GM23338 (cell line): ENCODE measurements around the gene LRIG1. TPM values are rescaled to one million over a fixed set of nuclear protein-coding genes. Genes with fewer than 3 reads are reported as not detected.

Experiments
- ATAC-seq: fragments of 200-7000 bp; cut with Tn5 transposase; 3 replicates; pipeline ENCODE4 v1.9.1; 2020
- DNase-seq: peaks from one replicate; pipeline ENCODE4 v3.0.0-alpha.2; 2015; ENCODE audit warnings: low spot score
- H2AFZ ChIP-seq: fragments of 200-600 bp; sonication (generic); 2 replicates; pipeline ENCODE4 v1.8.0; 2016; ENCODE audit warnings: antibody characterized with exemption, mild to moderate bottlenecking, moderate library complexity
- H3F3A ChIP-seq: fragments of 200-600 bp; sonication (generic); replicated peaks from 2 replicates; pipeline ENCODE4 v1.8.0; 2017; ENCODE audit warnings: antibody characterized with exemption, mixed run types, low read depth
- H3K27ac ChIP-seq: fragments of 200-600 bp; sonication (generic); 2 replicates; pipeline ENCODE4 v1.6.1; 2016; ENCODE audit warnings: low read depth
- H3K27me3 ChIP-seq: fragments of 200-600 bp; sonication (generic); 2 replicates; pipeline ENCODE4 v1.8.0; 2016; ENCODE audit warnings: mild to moderate bottlenecking, mixed run types, moderate library complexity; ENCODE audit not compliant: insufficient read depth
- H3K36me3 ChIP-seq: fragments of 200-600 bp; sonication (generic); 2 replicates; pipeline ENCODE4 v1.8.0; 2016; ENCODE audit warnings: mild to moderate bottlenecking; ENCODE audit not compliant: insufficient read depth
- H3K4me1 ChIP-seq: fragments of 200-600 bp; sonication (generic); 2 replicates; pipeline ENCODE4 v1.8.0; 2016; ENCODE audit warnings: mild to moderate bottlenecking, moderate library complexity; ENCODE audit not compliant: insufficient read depth
- H3K4me2 ChIP-seq: fragments of 200-600 bp; sonication (generic); 2 replicates; pipeline ENCODE4 v1.7.1; 2017; ENCODE audit warnings: mixed run types
- H3K4me3 ChIP-seq: fragments of 200-600 bp; sonication (generic); 2 replicates; pipeline ENCODE4 v1.6.1; 2016; ENCODE audit warnings: mixed run types
- H3K79me2 ChIP-seq: fragments of 200-600 bp; sonication (generic); replicated peaks from 2 replicates; pipeline ENCODE4 v1.8.0; 2017; ENCODE audit warnings: mild to moderate bottlenecking; ENCODE audit not compliant: insufficient read depth
- H3K9me2 ChIP-seq: fragments of 200-600 bp; sonication (generic); 2 replicates; pipeline ENCODE4 v1.8.0; 2017; ENCODE audit not compliant: insufficient read depth
- H4K20me1 ChIP-seq: fragments of 200-600 bp; sonication (generic); replicated peaks from 2 replicates; pipeline ENCODE4 v1.8.0; 2017; ENCODE audit warnings: mild to moderate bottlenecking; ENCODE audit not compliant: insufficient read depth
- H3K27ac Mint-ChIP-seq: 2 replicates; pipeline ENCODE4 v1.8.0; 2020; ENCODE audit warnings: inconsistent platforms, mild to moderate bottlenecking, moderate library complexity, mixed read lengths
- H3K27me3 Mint-ChIP-seq: 3 replicates; pipeline ENCODE4 v1.8.0; 2022; ENCODE audit warnings: low read depth, mild to moderate bottlenecking, moderate library complexity, mixed read lengths, inconsistent platforms; ENCODE audit not compliant: insufficient read depth, poor library complexity
- H3K36me3 Mint-ChIP-seq: 3 replicates; pipeline ENCODE4 v1.8.0; 2021; ENCODE audit warnings: low read depth, mild to moderate bottlenecking, inconsistent platforms, moderate library complexity, mixed read lengths
- H3K4me1 Mint-ChIP-seq: 3 replicates; pipeline ENCODE4 v1.8.0; 2020; ENCODE audit warnings: mild to moderate bottlenecking, inconsistent platforms, mixed read lengths
- H3K4me3 Mint-ChIP-seq: 3 replicates; pipeline ENCODE4 v1.8.0; 2021; ENCODE audit warnings: moderate library complexity, mild to moderate bottlenecking, inconsistent platforms, mixed read lengths
- H3K9me3 Mint-ChIP-seq: 3 replicates; pipeline ENCODE4 v1.8.0; 2020; ENCODE audit warnings: moderate library complexity, mild to moderate bottlenecking, inconsistent platforms, mixed read lengths
- EZH2phosphoT487 ChIP-seq: fragments of 200-600 bp; sonication (generic); IDR thresholded peaks from one replicate; pipeline ENCODE4 v1.8.1; 2018; ENCODE audit warnings: antibody characterized with exemption; ENCODE audit not compliant: unreplicated experiment
- NANOG ChIP-seq: IDR thresholded peaks from 2 replicates; pipeline ENCODE4 v1.6.1; 2016; ENCODE audit warnings: antibody characterized with exemption, borderline replicate concordance
- STAT1 ChIP-seq: IDR thresholded peaks from one replicate; pipeline ENCODE4 v1.6.1; 2016; ENCODE audit warnings: antibody characterized with exemption; ENCODE audit not compliant: unreplicated experiment
- ZNF114 ChIP-seq: fragments of 250-450 bp; sonication (Bioruptor Pico); IDR thresholded peaks from 2 replicates; pipeline ENCODE4 v1.5.0; 2020; ENCODE audit warnings: mild to moderate bottlenecking, moderate library complexity
- polyA plus RNA-seq: library from polyadenylated mRNA; unstranded; fragments of >200 nt; fragmentation: Nextera tagmentation; extraction: Ambion mirVana; gene quantifications from 2 replicates; pipeline ENCODE4 v1.2.1, GENCODE V29; 2016
- total RNA-seq: library from RNA; depleted of rRNA; stranded (reverse); fragments of >200 nt; shearing (Covaris generic); gene quantifications from 2 replicates; pipeline ENCODE4 v1.2.3, GENCODE V29; 2014
- TF ChIP-seq, protein P1 (sequence below): IDR thresholded peaks from one replicate; pipeline ENCODE4 v1.6.1; 2018; ENCODE audit warnings: antibody characterized with exemption; ENCODE audit not compliant: unreplicated experiment
- TF ChIP-seq, protein P2 (sequence below): IDR thresholded peaks from 2 replicates; pipeline ENCODE4 v1.6.1; 2016; ENCODE audit warnings: antibody characterized with exemption
- TF ChIP-seq, protein P3 (sequence below), 2 experiments: fragments of 200-600 bp in 1 of 2; sonication (generic) in 1 of 2; conservative IDR thresholded peaks; 2 replicates each; pipeline versions ENCODE4 v1.5.1 to v1.6.1; 2016 to 2017; ENCODE audit warnings: antibody characterized with exemption in 2 of 2, low read depth in 2 of 2, mild to moderate bottlenecking in 2 of 2, moderate library complexity in 1 of 2
- TF ChIP-seq, protein P4 (sequence below): fragments of 250-450 bp; sonication (Bioruptor Pico); IDR thresholded peaks from 2 replicates; pipeline ENCODE4 v1.5.0; 2020; ENCODE audit warnings: mild to moderate bottlenecking, moderate library complexity

Gene LRIG1
- total and polyA plus RNA-seq, 2 experiments from 2014 or later: 40.0 to 134 TPM

DNA sequence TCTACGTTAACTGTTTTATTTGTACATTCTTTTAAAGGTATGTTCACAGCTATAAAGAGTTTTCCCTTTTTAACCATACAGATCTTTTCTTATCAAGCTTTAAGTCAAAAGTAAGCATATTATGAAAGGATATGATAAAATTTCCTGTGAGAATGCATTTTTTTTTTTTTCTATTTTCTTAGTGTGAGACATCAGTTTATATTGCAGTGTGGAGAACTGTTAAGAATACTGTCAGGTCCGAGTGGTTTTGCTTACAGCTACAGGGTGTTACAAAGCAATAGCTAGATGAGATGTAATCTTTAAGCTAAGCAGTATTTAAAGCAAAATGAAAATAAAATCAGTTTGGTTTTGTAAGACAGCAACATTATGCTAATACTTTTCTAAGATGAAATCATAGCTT lies 146.8 kb downstream of the LRIG1 start (continued):
- TF ChIP-seq, protein P1, sequence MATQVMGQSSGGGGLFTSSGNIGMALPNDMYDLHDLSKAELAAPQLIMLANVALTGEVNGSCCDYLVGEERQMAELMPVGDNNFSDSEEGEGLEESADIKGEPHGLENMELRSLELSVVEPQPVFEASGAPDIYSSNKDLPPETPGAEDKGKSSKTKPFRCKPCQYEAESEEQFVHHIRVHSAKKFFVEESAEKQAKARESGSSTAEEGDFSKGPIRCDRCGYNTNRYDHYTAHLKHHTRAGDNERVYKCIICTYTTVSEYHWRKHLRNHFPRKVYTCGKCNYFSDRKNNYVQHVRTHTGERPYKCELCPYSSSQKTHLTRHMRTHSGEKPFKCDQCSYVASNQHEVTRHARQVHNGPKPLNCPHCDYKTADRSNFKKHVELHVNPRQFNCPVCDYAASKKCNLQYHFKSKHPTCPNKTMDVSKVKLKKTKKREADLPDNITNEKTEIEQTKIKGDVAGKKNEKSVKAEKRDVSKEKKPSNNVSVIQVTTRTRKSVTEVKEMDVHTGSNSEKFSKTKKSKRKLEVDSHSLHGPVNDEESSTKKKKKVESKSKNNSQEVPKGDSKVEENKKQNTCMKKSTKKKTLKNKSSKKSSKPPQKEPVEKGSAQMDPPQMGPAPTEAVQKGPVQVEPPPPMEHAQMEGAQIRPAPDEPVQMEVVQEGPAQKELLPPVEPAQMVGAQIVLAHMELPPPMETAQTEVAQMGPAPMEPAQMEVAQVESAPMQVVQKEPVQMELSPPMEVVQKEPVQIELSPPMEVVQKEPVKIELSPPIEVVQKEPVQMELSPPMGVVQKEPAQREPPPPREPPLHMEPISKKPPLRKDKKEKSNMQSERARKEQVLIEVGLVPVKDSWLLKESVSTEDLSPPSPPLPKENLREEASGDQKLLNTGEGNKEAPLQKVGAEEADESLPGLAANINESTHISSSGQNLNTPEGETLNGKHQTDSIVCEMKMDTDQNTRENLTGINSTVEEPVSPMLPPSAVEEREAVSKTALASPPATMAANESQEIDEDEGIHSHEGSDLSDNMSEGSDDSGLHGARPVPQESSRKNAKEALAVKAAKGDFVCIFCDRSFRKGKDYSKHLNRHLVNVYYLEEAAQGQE: no peak

DNA sequence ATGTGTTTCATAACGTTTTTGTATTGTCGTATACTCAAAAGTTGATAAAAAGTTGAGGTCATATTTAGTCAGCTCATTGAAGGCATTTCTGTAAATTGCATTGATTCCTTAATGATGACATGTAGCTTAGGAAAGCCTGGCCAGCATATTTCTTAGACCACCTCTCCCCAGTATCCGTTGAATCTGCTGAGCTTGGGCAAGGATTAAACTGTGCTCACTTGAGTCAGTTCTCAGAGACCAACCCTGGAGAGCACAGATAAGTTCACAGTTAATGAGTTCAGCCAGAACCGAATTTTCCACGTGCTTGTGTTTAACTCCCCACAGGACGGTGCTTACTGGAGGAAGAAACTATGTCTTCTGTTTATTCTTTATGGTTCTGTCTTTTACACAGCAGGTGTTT lies 147.3 kb downstream of the LRIG1 start:
- no peak overlapping the region for H3K4me3 Mint-ChIP-seq
- no peaks in the 10 kb centered on the region for H3K27me3 ChIP-seq
- no peaks in the 10 kb centered on the region for H3K27me3 Mint-ChIP-seq
- 0 out of 2 replicates have a peak overlapping the region, but pooled peaks have one; percentile 50 for H3K27ac Mint-ChIP-seq
- no peak overlapping the region for H3K4me3 ChIP-seq
- H3K79me2 ChIP-seq: no peaks in the 10 kb centered on the region
- H3K4me2 ChIP-seq: no peak overlapping the region
- no peak overlapping the region for H3K27ac ChIP-seq
- DNase-seq (no peak), ATAC-seq (no peak)
- peaks cover 10% of the 10 kb centered on the region for H3K4me1 Mint-ChIP-seq
- H3F3A ChIP-seq: no peaks in the 10 kb centered on the region
- no peaks in the 10 kb centered on the region for H3K9me3 Mint-ChIP-seq
- H4K20me1 ChIP-seq: no peaks in the 10 kb centered on the region
- peaks cover 15% of the 10 kb centered on the region for H3K4me1 ChIP-seq
- H3K36me3 Mint-ChIP-seq: no peaks in the 10 kb centered on the region
- no peak overlapping the region for H2AFZ ChIP-seq
- no peaks in the 10 kb centered on the region for H3K36me3 ChIP-seq
- no peaks in the 10 kb centered on the region for H3K9me2 ChIP-seq
- TF ChIP-seq, protein P2, sequence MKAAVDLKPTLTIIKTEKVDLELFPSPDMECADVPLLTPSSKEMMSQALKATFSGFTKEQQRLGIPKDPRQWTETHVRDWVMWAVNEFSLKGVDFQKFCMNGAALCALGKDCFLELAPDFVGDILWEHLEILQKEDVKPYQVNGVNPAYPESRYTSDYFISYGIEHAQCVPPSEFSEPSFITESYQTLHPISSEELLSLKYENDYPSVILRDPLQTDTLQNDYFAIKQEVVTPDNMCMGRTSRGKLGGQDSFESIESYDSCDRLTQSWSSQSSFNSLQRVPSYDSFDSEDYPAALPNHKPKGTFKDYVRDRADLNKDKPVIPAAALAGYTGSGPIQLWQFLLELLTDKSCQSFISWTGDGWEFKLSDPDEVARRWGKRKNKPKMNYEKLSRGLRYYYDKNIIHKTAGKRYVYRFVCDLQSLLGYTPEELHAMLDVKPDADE: no peak
- TF ChIP-seq STAT1: no peak
- TF ChIP-seq NANOG: no peak
- TF ChIP-seq ZNF114: no peak
- no peak for TF ChIP-seq EZH2phosphoT487
- TF ChIP-seq, protein P1: no peak
- TF ChIP-seq, protein P3, sequence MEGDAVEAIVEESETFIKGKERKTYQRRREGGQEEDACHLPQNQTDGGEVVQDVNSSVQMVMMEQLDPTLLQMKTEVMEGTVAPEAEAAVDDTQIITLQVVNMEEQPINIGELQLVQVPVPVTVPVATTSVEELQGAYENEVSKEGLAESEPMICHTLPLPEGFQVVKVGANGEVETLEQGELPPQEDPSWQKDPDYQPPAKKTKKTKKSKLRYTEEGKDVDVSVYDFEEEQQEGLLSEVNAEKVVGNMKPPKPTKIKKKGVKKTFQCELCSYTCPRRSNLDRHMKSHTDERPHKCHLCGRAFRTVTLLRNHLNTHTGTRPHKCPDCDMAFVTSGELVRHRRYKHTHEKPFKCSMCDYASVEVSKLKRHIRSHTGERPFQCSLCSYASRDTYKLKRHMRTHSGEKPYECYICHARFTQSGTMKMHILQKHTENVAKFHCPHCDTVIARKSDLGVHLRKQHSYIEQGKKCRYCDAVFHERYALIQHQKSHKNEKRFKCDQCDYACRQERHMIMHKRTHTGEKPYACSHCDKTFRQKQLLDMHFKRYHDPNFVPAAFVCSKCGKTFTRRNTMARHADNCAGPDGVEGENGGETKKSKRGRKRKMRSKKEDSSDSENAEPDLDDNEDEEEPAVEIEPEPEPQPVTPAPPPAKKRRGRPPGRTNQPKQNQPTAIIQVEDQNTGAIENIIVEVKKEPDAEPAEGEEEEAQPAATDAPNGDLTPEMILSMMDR (conservative IDR thresholded peaks at IDR 0.05; ENCODE audit: low read depth in 2 of 2): no peak
- TF ChIP-seq, protein P4, sequence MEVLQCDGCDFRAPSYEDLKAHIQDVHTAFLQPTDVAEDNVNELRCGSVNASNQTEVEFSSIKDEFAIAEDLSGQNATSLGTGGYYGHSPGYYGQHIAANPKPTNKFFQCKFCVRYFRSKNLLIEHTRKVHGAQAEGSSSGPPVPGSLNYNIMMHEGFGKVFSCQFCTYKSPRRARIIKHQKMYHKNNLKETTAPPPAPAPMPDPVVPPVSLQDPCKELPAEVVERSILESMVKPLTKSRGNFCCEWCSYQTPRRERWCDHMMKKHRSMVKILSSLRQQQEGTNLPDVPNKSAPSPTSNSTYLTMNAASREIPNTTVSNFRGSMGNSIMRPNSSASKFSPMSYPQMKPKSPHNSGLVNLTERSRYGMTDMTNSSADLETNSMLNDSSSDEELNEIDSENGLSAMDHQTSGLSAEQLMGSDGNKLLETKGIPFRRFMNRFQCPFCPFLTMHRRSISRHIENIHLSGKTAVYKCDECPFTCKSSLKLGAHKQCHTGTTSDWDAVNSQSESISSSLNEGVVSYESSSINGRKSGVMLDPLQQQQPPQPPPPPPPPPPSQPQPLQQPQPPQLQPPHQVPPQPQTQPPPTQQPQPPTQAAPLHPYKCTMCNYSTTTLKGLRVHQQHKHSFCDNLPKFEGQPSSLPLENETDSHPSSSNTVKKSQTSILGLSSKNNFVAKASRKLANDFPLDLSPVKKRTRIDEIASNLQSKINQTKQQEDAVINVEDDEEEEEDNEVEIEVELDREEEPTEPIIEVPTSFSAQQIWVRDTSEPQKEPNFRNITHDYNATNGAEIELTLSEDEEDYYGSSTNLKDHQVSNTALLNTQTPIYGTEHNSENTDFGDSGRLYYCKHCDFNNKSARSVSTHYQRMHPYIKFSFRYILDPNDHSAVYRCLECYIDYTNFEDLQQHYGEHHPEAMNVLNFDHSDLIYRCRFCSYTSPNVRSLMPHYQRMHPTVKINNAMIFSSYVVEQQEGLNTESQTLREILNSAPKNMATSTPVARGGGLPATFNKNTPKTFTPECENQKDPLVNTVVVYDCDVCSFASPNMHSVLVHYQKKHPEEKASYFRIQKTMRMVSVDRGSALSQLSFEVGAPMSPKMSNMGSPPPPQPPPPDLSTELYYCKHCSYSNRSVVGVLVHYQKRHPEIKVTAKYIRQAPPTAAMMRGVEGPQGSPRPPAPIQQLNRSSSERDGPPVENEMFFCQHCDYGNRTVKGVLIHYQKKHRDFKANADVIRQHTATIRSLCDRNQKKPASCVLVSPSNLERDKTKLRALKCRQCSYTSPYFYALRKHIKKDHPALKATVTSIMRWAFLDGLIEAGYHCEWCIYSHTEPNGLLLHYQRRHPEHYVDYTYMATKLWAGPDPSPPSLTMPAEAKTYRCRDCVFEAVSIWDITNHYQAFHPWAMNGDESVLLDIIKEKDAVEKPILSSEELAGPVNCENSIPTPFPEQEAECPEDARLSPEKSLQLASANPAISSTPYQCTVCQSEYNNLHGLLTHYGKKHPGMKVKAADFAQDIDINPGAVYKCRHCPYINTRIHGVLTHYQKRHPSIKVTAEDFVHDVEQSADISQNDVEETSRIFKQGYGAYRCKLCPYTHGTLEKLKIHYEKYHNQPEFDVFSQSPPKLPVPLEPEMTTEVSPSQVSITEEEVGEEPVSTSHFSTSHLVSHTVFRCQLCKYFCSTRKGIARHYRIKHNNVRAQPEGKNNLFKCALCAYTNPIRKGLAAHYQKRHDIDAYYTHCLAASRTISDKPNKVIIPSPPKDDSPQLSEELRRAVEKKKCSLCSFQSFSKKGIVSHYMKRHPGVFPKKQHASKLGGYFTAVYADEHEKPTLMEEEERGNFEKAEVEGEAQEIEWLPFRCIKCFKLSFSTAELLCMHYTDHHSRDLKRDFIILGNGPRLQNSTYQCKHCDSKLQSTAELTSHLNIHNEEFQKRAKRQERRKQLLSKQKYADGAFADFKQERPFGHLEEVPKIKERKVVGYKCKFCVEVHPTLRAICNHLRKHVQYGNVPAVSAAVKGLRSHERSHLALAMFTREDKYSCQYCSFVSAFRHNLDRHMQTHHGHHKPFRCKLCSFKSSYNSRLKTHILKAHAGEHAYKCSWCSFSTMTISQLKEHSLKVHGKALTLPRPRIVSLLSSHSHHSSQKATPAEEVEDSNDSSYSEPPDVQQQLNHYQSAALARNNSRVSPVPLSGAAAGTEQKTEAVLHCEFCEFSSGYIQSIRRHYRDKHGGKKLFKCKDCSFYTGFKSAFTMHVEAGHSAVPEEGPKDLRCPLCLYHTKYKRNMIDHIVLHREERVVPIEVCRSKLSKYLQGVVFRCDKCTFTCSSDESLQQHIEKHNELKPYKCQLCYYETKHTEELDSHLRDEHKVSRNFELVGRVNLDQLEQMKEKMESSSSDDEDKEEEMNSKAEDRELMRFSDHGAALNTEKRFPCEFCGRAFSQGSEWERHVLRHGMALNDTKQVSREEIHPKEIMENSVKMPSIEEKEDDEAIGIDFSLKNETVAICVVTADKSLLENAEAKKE (CRISPR knock-in tag): no peak
